K562 (cell line): Measurements from ENCODE around the gene FLAD1. TPM values are rescaled to one million over a fixed set of nuclear protein-coding genes. Genes with fewer than 3 reads are reported as not detected.

ENCODE experiments used
- GABPB1 ChIP-seq: sonication (generic); formaldehyde crosslinking; IDR thresholded peaks from 2 replicates; pipeline ENCODE4 v1.8.0; 2022; ENCODE audit warnings: mild to moderate bottlenecking, missing genetic modification reagents
- MYBL2 ChIP-seq, 2 experiments: fragments of 450-650 bp in 1 of 2; sonication (generic) in 1 of 2; formaldehyde crosslinking in 1 of 2; IDR thresholded peaks; 2 replicates each; pipeline versions ENCODE4 v1.6.1 to v1.8.1; 2017 to 2022; ENCODE audit warnings: borderline replicate concordance in 1 of 2, inconsistent platforms in 1 of 2, low read depth in 1 of 2, mild to moderate bottlenecking in 1 of 2, missing genetic modification reagents in 1 of 2, moderate library complexity in 1 of 2
- NFE2L1 ChIP-seq: fragments of 450-650 bp; IDR thresholded peaks from 2 replicates; pipeline ENCODE4 v1.6.1; 2016; ENCODE audit warnings: missing genetic modification characterization, low read depth, mild to moderate bottlenecking, missing compliant biosample characterization, moderate library complexity, borderline replicate concordance
- SIN3A ChIP-seq, 2 experiments: fragments of 150-350 bp in 1 of 2; IDR thresholded peaks; 2 replicates each; pipeline ENCODE4 v1.6.1; 2011 to 2016; ENCODE audit warnings: borderline replicate concordance in 2 of 2, low read depth in 2 of 2, low read length in 2 of 2, mild to moderate bottlenecking in 2 of 2, moderate library complexity in 2 of 2; ENCODE audit not compliant: control insufficient read depth in 1 of 2
- SRF ChIP-seq, 2 experiments: fragments of 250-450, 450-650 bp in 1 of 2; sonication (Bioruptor Pico) in 1 of 2; sonication (generic) in 1 of 2; formaldehyde crosslinking; IDR thresholded peaks; 2 replicates each; pipeline versions ENCODE4 v1.5.0 to v1.5.1; 2020 to 2022; ENCODE audit warnings: mild to moderate bottlenecking in 1 of 2, missing genetic modification reagents in 1 of 2
- UBTF ChIP-seq, 2 experiments: IDR thresholded peaks; 2 replicates each; pipeline ENCODE4 v1.6.1; 2012; ENCODE audit warnings: improper control_type of control experiment in 2 of 2, low read depth in 2 of 2, low read length in 2 of 2, borderline replicate concordance in 1 of 2
- polyA plus RNA-seq, 8 experiments: library from polyadenylated mRNA; depleted of rRNA in 4 of 8; stranded (reverse) in 5 of 8; unstranded in 3 of 8; fragments of >200 nt; fragmentation: Nextera tagmentation in 2 of 8; fragmentation: Illumina TruSeq in 1 of 8; extraction: Ambion mirVana in 2 of 8; extraction: Trizol in 1 of 8; gene quantifications; 2 replicates each; pipeline versions ENCODE4 v1.2.1 to v1.2.3, GENCODE V29; 2011 to 2014; ENCODE audit warnings: inconsistent platforms in 1 of 8, missing spikeins in 1 of 8
- total RNA-seq, 7 experiments: library from RNA; depleted of rRNA in 6 of 7; stranded (reverse); fragments of >200 nt in 6 of 7; fragmentation: Illumina TruSeq in 2 of 7; extraction: Trizol in 2 of 7; gene quantifications; 2 replicates each; pipeline versions ENCODE4 v1.2.1 to v1.2.3, GENCODE V29; 2011 to 2021; ENCODE audit warnings: low replicate concordance in 1 of 7
- TF ChIP-seq, protein P1 (sequence below): fragments of 250-450 bp; sonication (Bioruptor Pico); IDR thresholded peaks from 2 replicates; pipeline ENCODE4 v1.5.0; 2022; ENCODE audit warnings: mild to moderate bottlenecking
- TF ChIP-seq, protein P2 (sequence below): fragments of 450-650 bp; IDR thresholded peaks from 2 replicates; pipeline ENCODE4 v1.6.1; 2016; ENCODE audit warnings: mild to moderate bottlenecking, moderate library complexity

Gene FLAD1
- total and polyA plus RNA-seq, 9 of the 15 experiments (the other 6 are each of a cell fraction or from before 2014, with no cell fraction given) = 24.9 to 85.8 (median 67.0) TPM

- peak in 1 of 2 experiments; percentile 25; a peak in 1 of 4 replicates for TF ChIP-seq SRF (CRISPR knock-in tag; IDR thresholded peaks at IDR 0.05)
- no peak for TF ChIP-seq GABPB1 (CRISPR knock-in tag)
- no peak for TF ChIP-seq NFE2L1 (tag)
- 0 out of 4 replicates have a peak, but pooled peaks of 1 of the 2 experiments have one; percentile 12 for TF ChIP-seq UBTF (IDR thresholded peaks at IDR 0.05; ENCODE audit: borderline replicate concordance in 1 of 2, low read depth in 2 of 2, low read length in 2 of 2)
- TF ChIP-seq SIN3A (IDR thresholded peaks at IDR 0.05; ENCODE audit: borderline replicate concordance in 2 of 2, control insufficient read depth in 1 of 2, low read depth in 2 of 2, low read length in 2 of 2) = peak; percentile 68 to 92; a peak in 3 of 4 replicates
- no peak for TF ChIP-seq MYBL2 (IDR thresholded peaks at IDR 0.05; ENCODE audit: low read depth)
- TF ChIP-seq MYBL2 (CRISPR knock-in tag; IDR thresholded peaks at IDR 0.05; ENCODE audit: borderline replicate concordance) = no peak
- TF ChIP-seq, protein P1, sequence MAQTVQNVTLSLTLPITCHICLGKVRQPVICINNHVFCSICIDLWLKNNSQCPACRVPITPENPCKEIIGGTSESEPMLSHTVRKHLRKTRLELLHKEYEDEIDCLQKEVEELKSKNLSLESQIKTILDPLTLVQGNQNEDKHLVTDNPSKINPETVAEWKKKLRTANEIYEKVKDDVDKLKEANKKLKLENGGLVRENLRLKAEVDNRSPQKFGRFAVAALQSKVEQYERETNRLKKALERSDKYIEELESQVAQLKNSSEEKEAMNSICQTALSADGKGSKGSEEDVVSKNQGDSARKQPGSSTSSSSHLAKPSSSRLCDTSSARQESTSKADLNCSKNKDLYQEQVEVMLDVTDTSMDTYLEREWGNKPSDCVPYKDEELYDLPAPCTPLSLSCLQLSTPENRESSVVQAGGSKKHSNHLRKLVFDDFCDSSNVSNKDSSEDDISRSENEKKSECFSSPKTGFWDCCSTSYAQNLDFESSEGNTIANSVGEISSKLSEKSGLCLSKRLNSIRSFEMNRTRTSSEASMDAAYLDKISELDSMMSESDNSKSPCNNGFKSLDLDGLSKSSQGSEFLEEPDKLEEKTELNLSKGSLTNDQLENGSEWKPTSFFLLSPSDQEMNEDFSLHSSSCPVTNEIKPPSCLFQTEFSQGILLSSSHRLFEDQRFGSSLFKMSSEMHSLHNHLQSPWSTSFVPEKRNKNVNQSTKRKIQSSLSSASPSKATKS (CRISPR knock-in tag) = no peak
- TF ChIP-seq, protein P2, sequence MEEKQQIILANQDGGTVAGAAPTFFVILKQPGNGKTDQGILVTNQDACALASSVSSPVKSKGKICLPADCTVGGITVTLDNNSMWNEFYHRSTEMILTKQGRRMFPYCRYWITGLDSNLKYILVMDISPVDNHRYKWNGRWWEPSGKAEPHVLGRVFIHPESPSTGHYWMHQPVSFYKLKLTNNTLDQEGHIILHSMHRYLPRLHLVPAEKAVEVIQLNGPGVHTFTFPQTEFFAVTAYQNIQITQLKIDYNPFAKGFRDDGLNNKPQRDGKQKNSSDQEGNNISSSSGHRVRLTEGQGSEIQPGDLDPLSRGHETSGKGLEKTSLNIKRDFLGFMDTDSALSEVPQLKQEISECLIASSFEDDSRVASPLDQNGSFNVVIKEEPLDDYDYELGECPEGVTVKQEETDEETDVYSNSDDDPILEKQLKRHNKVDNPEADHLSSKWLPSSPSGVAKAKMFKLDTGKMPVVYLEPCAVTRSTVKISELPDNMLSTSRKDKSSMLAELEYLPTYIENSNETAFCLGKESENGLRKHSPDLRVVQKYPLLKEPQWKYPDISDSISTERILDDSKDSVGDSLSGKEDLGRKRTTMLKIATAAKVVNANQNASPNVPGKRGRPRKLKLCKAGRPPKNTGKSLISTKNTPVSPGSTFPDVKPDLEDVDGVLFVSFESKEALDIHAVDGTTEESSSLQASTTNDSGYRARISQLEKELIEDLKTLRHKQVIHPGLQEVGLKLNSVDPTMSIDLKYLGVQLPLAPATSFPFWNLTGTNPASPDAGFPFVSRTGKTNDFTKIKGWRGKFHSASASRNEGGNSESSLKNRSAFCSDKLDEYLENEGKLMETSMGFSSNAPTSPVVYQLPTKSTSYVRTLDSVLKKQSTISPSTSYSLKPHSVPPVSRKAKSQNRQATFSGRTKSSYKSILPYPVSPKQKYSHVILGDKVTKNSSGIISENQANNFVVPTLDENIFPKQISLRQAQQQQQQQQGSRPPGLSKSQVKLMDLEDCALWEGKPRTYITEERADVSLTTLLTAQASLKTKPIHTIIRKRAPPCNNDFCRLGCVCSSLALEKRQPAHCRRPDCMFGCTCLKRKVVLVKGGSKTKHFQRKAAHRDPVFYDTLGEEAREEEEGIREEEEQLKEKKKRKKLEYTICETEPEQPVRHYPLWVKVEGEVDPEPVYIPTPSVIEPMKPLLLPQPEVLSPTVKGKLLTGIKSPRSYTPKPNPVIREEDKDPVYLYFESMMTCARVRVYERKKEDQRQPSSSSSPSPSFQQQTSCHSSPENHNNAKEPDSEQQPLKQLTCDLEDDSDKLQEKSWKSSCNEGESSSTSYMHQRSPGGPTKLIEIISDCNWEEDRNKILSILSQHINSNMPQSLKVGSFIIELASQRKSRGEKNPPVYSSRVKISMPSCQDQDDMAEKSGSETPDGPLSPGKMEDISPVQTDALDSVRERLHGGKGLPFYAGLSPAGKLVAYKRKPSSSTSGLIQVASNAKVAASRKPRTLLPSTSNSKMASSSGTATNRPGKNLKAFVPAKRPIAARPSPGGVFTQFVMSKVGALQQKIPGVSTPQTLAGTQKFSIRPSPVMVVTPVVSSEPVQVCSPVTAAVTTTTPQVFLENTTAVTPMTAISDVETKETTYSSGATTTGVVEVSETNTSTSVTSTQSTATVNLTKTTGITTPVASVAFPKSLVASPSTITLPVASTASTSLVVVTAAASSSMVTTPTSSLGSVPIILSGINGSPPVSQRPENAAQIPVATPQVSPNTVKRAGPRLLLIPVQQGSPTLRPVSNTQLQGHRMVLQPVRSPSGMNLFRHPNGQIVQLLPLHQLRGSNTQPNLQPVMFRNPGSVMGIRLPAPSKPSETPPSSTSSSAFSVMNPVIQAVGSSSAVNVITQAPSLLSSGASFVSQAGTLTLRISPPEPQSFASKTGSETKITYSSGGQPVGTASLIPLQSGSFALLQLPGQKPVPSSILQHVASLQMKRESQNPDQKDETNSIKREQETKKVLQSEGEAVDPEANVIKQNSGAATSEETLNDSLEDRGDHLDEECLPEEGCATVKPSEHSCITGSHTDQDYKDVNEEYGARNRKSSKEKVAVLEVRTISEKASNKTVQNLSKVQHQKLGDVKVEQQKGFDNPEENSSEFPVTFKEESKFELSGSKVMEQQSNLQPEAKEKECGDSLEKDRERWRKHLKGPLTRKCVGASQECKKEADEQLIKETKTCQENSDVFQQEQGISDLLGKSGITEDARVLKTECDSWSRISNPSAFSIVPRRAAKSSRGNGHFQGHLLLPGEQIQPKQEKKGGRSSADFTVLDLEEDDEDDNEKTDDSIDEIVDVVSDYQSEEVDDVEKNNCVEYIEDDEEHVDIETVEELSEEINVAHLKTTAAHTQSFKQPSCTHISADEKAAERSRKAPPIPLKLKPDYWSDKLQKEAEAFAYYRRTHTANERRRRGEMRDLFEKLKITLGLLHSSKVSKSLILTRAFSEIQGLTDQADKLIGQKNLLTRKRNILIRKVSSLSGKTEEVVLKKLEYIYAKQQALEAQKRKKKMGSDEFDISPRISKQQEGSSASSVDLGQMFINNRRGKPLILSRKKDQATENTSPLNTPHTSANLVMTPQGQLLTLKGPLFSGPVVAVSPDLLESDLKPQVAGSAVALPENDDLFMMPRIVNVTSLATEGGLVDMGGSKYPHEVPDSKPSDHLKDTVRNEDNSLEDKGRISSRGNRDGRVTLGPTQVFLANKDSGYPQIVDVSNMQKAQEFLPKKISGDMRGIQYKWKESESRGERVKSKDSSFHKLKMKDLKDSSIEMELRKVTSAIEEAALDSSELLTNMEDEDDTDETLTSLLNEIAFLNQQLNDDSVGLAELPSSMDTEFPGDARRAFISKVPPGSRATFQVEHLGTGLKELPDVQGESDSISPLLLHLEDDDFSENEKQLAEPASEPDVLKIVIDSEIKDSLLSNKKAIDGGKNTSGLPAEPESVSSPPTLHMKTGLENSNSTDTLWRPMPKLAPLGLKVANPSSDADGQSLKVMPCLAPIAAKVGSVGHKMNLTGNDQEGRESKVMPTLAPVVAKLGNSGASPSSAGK = no peak
Measured at GRCh38 chr1:154973344-154974101, 9.6 kb upstream of the FLAD1 start (continued).
